Mesendoderm (in vitro differentiated cells): ENCODE results near the gene DUSP1.
"Not testable (repeated sequence)": the region's sequence is repeated elsewhere in the genome, so short reads cannot be mapped to it uniquely, and the experiment has no call there.

ENCODE experiments used
- DNase-seq: peaks from one replicate; pipeline ENCODE4 v3.0.0; 2013
- H2AK5ac ChIP-seq: 2 replicates; pipeline ENCODE4 v1.6.1; 2013; ENCODE audit warnings: low read length, inconsistent platforms
- H2BK120ac ChIP-seq: 2 replicates; pipeline ENCODE4 v1.6.1; 2013; ENCODE audit warnings: low read depth, mild to moderate bottlenecking, low read length, moderate library complexity, mixed read lengths
- H2BK15ac ChIP-seq: replicated peaks from 2 replicates; pipeline ENCODE4 v1.6.1; 2013; ENCODE audit warnings: low read depth, mild to moderate bottlenecking, moderate library complexity
- H2BK5ac ChIP-seq: 2 replicates; pipeline ENCODE4 v1.6.1; 2013; ENCODE audit warnings: low read length, inconsistent platforms
- H3K18ac ChIP-seq: 2 replicates; pipeline ENCODE4 v1.6.1; 2013; ENCODE audit warnings: mild to moderate bottlenecking, low read length, mixed read lengths
- H3K23ac ChIP-seq: one replicate; pipeline ENCODE4 v1.6.1; 2013; ENCODE audit warnings: low read length
- H3K27ac ChIP-seq: 2 replicates; pipeline ENCODE4 v1.5.1; 2013; ENCODE audit warnings: low read depth, mild to moderate bottlenecking, inconsistent platforms, low read length, moderate library complexity
- H3K27me3 ChIP-seq: 2 replicates; pipeline ENCODE4 v1.6.1; 2013; ENCODE audit warnings: low read length, control low read depth, mild to moderate bottlenecking, inconsistent platforms; ENCODE audit not compliant: insufficient read depth, poor library complexity
- H3K36me3 ChIP-seq: 2 replicates; pipeline ENCODE4 v1.6.1; 2013; ENCODE audit warnings: low read length, inconsistent platforms; ENCODE audit not compliant: control insufficient read depth, insufficient read depth
- H3K4ac ChIP-seq: one replicate; pipeline ENCODE4 v1.6.1; 2013; ENCODE audit warnings: low read depth, mild to moderate bottlenecking, low read length, moderate library complexity
- H3K4me1 ChIP-seq: 2 replicates; pipeline ENCODE4 v1.6.1; 2013; ENCODE audit warnings: low read depth, low read length, inconsistent platforms; ENCODE audit not compliant: control insufficient read depth
- H3K4me2 ChIP-seq: 2 replicates; pipeline ENCODE4 v1.6.1; 2013; ENCODE audit warnings: low read length
- H3K4me3 ChIP-seq: 2 replicates; pipeline ENCODE4 v1.5.1; 2013; ENCODE audit warnings: mild to moderate bottlenecking, low read length
- H3K56ac ChIP-seq: one replicate; pipeline ENCODE4 v1.6.1; 2013; ENCODE audit warnings: low read length
- H3K79me1 ChIP-seq: 2 replicates; pipeline ENCODE4 v1.6.1; 2013; ENCODE audit warnings: low read length, inconsistent platforms
- H3K79me2 ChIP-seq: 2 replicates; pipeline ENCODE4 v1.6.1; 2013; ENCODE audit warnings: mild to moderate bottlenecking, low read length; ENCODE audit not compliant: control insufficient read depth, insufficient read depth
- H3K9ac ChIP-seq: 2 replicates; pipeline ENCODE4 v1.6.1; 2013; ENCODE audit warnings: low read length, inconsistent platforms
- H4K5ac ChIP-seq: one replicate; pipeline ENCODE4 v1.6.1; 2013; ENCODE audit warnings: low read length
- H4K8ac ChIP-seq: one replicate; pipeline ENCODE4 v1.6.1; 2013; ENCODE audit warnings: low read depth, mild to moderate bottlenecking, control low read depth, low read length, moderate library complexity
- WGBS: extraction: QIAGEN DNeasy Blood & Tissue Kit; methylation state at CpG from one replicate; pipeline ENCODE4 v1.1.7; 2013; ENCODE audit warnings: low lambda C conversion rate, missing lambda C conversion rate; ENCODE audit not compliant: insufficient coverage; ENCODE audit errors: extremely low coverage; 5-methylcytosine and 5-hydroxymethylcytosine counted together

DUSP1 gene

GRCh38 chr5:172786736-172787462, 15.9 kb upstream of the DUSP1 start:
- Histone ChIP-seq H3K79me1 (no peaks in the 10 kb centered on the region), H3K23ac (no peak overlapping the region), H3K27ac (peak overlapping the region; percentile 8), H3K4me1 (peaks cover 6% of the 10 kb centered on the region), H2AK5ac (no peak overlapping the region), H3K27me3 (no peaks in the 10 kb centered on the region), H3K9ac (no peak overlapping the region), H4K5ac (no peak overlapping the region), H3K4me2 (no peak overlapping the region), H2BK120ac (no peak overlapping the region), H3K4ac (no peak overlapping the region), H4K8ac (no peak overlapping the region), H3K36me3 (no peaks in the 10 kb centered on the region), H2BK5ac (peak overlapping the region; percentile 0), H3K79me2 (no peaks in the 10 kb centered on the region), H3K4me3 (no peak overlapping the region), H3K56ac (peak overlapping the region; percentile 19), H3K18ac (no peak overlapping the region), H2BK15ac (no peak overlapping the region)
- peak; percentile 11 for DNase-seq
- WGBS: no CpG with 5 or more reads among the region's 9 CpGs

DNA sequence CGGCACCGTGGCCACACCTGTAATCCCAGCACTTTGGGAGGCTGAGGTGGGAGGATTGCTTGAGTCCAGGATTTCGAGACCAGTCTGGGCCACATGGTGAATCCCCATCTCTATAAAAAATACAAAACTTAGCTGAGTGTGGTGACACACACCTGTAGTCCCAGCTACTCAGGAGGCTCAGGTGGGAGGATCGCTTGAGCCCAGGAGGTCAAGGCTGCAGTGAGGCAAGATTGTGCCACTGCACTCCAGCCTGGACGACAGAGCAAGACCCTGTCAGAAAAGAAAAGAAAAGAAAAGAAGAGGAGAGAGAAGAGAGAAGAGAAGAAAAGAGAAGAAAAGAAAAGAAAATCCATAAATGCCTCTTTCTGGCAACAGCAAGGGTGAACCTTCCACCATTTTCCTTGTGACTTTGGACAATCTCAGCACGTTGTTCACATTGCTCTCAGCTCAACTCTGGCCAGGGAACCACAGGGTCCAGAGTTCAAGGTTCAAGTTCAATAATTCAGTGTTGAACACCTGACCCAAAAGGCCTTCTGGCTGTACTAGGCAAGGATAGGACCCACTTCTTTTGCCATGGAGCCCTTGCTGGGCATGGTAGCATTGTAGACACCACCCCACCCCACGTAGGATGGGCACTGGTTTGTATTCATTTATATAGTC, 14.6 kb upstream of the DUSP1 start:
- no peak overlapping the region for H3K27ac ChIP-seq
- H2AK5ac ChIP-seq: no peak overlapping the region
- no peak overlapping the region for H3K4me2 ChIP-seq
- no peak overlapping the region for H2BK15ac ChIP-seq
- H3K79me2 ChIP-seq: no peaks in the 10 kb centered on the region
- WGBS: no CpG with 5 or more reads among the region's 7 CpGs
- no peaks in the 10 kb centered on the region for H3K27me3 ChIP-seq
- no peak overlapping the region for H4K8ac ChIP-seq
- no peak overlapping the region for H3K9ac ChIP-seq
- no peaks in the 10 kb centered on the region for H3K36me3 ChIP-seq
- no peak for DNase-seq
- no peak overlapping the region for H2BK5ac ChIP-seq
- no peak overlapping the region for H3K56ac ChIP-seq
- H3K18ac ChIP-seq: no peak overlapping the region
- H3K4me1 ChIP-seq: peaks cover 6% of the 10 kb centered on the region
- H3K79me1 ChIP-seq: no peaks in the 10 kb centered on the region
- H3K4ac ChIP-seq: no peak overlapping the region
- H3K4me3 ChIP-seq: no peak overlapping the region
- H4K5ac ChIP-seq: no peak overlapping the region
- H2BK120ac ChIP-seq: no peak overlapping the region
- no peak overlapping the region for H3K23ac ChIP-seq

DNA sequence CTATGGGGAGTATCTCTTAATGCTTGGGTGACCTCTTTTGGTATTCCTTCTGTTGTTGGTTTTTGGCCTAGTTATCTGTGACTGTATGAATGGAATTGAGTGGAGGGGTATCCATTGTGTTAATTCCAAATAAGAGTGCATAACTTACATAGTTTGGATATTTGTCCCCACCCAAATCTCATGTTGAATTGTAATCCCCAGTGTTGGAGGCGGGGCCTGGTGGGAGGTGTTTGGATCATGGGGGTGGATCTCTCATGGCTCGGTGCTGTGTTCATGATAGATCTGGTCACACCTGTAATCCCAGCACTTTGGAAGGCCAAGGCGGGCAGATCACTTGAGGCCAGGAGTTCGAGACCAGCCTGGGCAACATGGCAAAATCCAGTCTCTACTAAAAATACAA, 13.2 kb upstream of the DUSP1 start:
- not testable (repeated sequence) for H2BK120ac ChIP-seq, H2BK5ac ChIP-seq, H3K18ac ChIP-seq, H3K79me1 ChIP-seq, H3K36me3 ChIP-seq, H4K5ac ChIP-seq, H3K4ac ChIP-seq, H2AK5ac ChIP-seq, H3K27me3 ChIP-seq, H3K4me1 ChIP-seq, H3K9ac ChIP-seq, H3K23ac ChIP-seq, H3K56ac ChIP-seq, H3K4me2 ChIP-seq, H3K79me2 ChIP-seq, H3K4me3 ChIP-seq, H4K8ac ChIP-seq, H2BK15ac ChIP-seq, H3K27ac ChIP-seq
- WGBS: no CpG with 5 or more reads among the region's 4 CpGs
- DNase-seq: peak; percentile 57

DNA sequence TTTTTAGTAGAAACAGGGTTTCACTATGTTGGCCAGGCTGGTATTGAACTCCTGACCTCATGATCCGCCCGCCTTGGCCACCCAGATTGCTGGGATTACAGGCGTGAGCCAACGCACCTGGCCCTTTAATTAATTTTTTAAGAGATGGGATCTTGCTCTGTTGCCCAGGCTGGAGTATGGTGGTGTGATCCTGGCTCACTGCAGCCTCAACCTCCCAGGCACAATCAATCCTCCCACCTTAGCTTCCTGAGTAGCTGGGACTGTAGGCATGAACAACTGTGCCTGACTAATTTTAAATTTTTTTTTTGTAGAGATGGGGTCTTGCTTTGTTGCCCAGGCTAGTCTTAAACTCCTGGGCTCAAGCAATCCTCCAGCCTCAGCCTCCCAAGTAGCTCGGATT, 12.3 kb upstream of the DUSP1 start:
- not testable (repeated sequence) for H3K23ac ChIP-seq, DNase-seq, H3K56ac ChIP-seq, H3K4me1 ChIP-seq, H2BK120ac ChIP-seq, H3K27ac ChIP-seq, H3K36me3 ChIP-seq, H3K4me3 ChIP-seq, H4K8ac ChIP-seq, H4K5ac ChIP-seq, H2BK15ac ChIP-seq, H3K27me3 ChIP-seq, H3K79me1 ChIP-seq, H3K4ac ChIP-seq, H3K9ac ChIP-seq, H3K18ac ChIP-seq, H2AK5ac ChIP-seq, H3K4me2 ChIP-seq, H3K79me2 ChIP-seq, H2BK5ac ChIP-seq
- no CpG with 5 or more reads among the region's 5 CpGs for WGBS

GRCh38 chr5:172782169-172783039, 11.4 kb upstream of the DUSP1 start:
- Histone ChIP-seq H3K56ac (no peak overlapping the region), H3K9ac (no peak overlapping the region), H4K5ac (no peak overlapping the region), H3K36me3 (no peaks in the 10 kb centered on the region), H2BK15ac (no peak overlapping the region), H3K4me2 (no peak overlapping the region), H2BK120ac (no peak overlapping the region), H3K27me3 (no peaks in the 10 kb centered on the region), H3K27ac (no peak overlapping the region), H4K8ac (no peak overlapping the region), H3K79me2 (no peaks in the 10 kb centered on the region), H3K79me1 (no peaks in the 10 kb centered on the region), H3K4ac (no peak overlapping the region), H2AK5ac (no peak overlapping the region), H3K18ac (no peak overlapping the region), H3K4me1 (peaks cover 4% of the 10 kb centered on the region), H3K23ac (no peak overlapping the region), H3K4me3 (no peak overlapping the region), H2BK5ac (no peak overlapping the region)
- WGBS: no CpG with 5 or more reads among the region's 7 CpGs
- no peak for DNase-seq
